NCI-H187 treated with DMSO at 0.1 percent for 48 hours (cell line): ENCODE measurements around the gene SMIM22.

Experiments
- DNase-seq: peaks from one replicate; lab custom pipeline; 2025; lab: John Stamatoyannopoulos, UW

SMIM22 gene

GRCh38 chr16:4814542-4815173, 19.5 kb downstream of the SMIM22 start:
- DNase-seq = no peak

- DNase-seq = no peak
Measured at GRCh38 chr16:4820652-4821051, 25.5 kb downstream of the SMIM22 start.

DNA sequence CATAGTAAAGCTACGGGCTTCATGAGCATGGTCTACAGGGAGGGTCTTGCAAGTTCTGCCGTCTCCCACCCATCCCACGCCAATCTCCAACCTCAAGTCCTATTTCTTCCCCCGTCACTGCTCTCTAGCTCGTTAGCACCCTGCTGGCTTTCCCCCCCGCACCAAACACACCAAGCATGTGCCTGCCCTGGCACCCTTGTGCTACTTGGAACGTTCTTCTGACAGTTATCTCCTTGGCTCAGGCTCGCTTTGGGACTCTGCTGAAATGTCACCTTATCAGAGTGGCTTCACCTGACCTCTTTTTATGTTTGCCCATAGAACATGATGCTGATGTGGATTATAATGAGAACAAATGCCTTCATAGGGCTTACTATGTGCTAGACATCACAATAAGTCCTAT, 30.0 kb downstream of the SMIM22 start:
- DNase-seq = no peak

GRCh38 chr16:4826526-4826925, 31.4 kb downstream of the SMIM22 start:
- no peak for DNase-seq

GRCh38 chr16:4826980-4827379, 31.8 kb downstream of the SMIM22 start:
- DNase-seq = no peak

GRCh38 chr16:4828567-4829321, 33.6 kb downstream of the SMIM22 start:
- no peak for DNase-seq

DNA sequence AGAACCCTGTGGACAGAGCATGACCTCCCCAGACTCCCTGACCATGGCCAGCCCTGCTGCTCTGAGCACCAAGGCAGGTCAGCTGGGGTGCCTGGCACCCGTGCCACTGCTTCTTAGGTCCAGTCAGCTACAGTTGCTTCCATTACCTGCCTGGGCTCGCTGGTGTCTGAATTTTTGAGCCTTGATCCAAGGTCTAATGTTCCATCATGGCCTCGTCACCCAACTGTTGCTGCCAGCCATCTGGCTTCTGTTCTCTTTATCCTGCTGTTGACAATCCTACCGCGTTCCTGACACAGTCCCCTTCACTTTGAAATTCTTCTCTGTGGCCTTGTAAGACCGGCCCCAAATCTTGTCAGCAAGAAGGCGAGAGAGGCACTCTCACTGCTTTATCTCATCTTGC, 35.2 kb downstream of the SMIM22 start:
- DNase-seq = no peak

DNA sequence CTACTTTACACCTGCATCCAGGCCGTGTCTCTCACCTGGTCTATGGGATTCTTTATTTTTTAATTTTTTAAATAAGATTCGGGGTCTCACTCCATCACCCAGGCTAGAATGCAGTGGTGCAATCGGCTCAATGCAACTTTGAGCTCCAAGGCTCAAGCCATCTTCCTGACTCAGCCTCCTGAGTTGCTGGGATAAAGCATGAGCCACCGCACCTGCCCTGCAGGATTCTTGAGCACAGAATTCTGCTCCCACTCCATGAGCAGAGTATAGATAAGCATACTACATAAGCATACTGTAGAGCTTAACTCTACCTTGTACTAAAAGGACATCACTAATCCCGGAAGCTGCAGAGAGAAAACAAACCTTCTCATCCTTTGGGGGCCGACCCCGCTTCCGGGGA, 36.4 kb downstream of the SMIM22 start:
- no peak for DNase-seq

- no peak for DNase-seq
Measured at GRCh38 chr16:4832698-4833343, 37.7 kb downstream of the SMIM22 start.

DNA sequence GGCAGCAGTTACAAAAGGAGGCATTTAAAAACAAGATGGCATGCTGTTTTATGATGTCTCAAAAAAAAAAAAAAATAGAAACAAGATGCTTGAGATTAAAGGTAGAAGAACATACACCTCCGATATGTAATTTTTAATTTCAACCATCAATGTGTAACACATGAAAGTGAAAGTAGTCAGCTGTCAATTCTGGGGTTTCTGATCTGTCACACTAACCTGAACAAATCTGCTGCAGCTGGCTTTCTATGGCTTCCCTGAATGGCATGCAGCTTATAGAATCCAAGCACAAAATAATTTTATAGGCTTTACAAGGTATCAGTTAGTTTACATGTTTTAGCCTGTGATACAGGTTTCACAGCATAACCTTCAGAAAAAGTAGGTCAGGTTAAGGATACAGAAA, 38.4 kb downstream of the SMIM22 start:
- DNase-seq = no peak

DNA sequence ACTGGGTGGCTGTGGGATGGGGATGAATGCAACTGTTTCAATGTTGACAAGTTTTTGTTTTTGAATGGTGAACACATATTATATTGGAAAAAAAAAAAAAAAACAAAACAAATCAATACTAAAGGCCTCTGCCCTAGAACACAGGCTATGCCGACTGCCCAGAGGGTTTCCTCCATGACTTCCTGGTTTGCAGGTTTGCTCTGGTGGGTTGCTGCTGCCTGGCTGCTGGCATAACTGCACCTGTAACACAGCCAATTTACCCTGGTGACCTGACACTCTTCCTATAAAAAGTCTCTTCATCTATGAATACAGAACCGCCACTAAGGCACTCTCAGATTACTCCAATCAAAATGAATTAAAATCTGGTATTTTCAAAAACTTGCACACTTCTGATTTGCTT, 41.6 kb downstream of the SMIM22 start:
- DNase-seq = no peak

- no peak for DNase-seq
Measured at GRCh38 chr16:4837733-4838501, 42.7 kb downstream of the SMIM22 start.

DNA sequence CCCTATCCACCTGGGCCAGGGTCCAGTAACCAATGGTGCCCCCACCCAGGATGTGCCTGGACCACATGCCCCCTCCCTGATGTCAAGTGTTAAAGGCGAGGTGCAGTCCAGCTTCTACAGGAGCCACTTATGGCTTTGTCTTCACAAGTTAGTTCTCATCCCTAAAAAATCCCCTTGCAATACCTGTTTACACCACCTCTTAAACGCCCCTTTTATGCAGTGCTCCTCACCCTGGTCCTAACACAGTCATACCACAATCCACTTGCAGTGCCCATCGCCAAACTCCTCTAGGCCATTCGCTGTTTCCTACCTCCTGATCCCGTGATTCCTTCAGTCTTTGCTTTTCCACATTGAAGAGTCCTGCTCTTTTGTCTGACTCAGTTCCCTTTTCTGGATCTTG, 44.8 kb downstream of the SMIM22 start:
- DNase-seq = no peak

- DNase-seq = no peak
Measured at GRCh38 chr16:4840984-4841383, 45.8 kb downstream of the SMIM22 start.
